Thymus (tissue), 11 donors: ENCODE measurements around the gene SLC17A8. TPM values are rescaled to one million over a fixed set of nuclear protein-coding genes. Genes with fewer than 3 reads are reported as not detected.

Source experiments
- DNase-seq, 9 donors: peaks; one replicate each; pipeline ENCODE4 v3.0.0-alpha.2; 2013; ENCODE audit warnings: low spot score in 9 of 9, low read depth in 6 of 9, missing footprints in 1 of 9
- H3K27ac ChIP-seq, 2 donors: one replicate each; pipeline ENCODE4 v1.5.1; 2013; ENCODE audit warnings: control low read depth in 1 of 2, low read depth in 1 of 2, low read length in 1 of 2, mild to moderate bottlenecking in 1 of 2, moderate library complexity in 1 of 2
- H3K27me3 ChIP-seq, 2 donors: one replicate each; pipeline ENCODE4 v1.5.1; 2013; ENCODE audit warnings: low read length in 1 of 2; ENCODE audit not compliant: control insufficient read depth in 2 of 2, insufficient read depth in 1 of 2
- H3K36me3 ChIP-seq, 2 donors: one replicate each; pipeline ENCODE4 v1.5.1; 2013; ENCODE audit warnings: low read length in 1 of 2, mild to moderate bottlenecking in 1 of 2, moderate library complexity in 1 of 2; ENCODE audit not compliant: control insufficient read depth in 2 of 2, insufficient read depth in 2 of 2
- H3K4me1 ChIP-seq, 2 donors: one replicate each; pipeline ENCODE4 v1.5.1; 2013; ENCODE audit warnings: low read length in 2 of 2; ENCODE audit not compliant: control insufficient read depth in 2 of 2, insufficient read depth in 2 of 2
- H3K4me3 ChIP-seq, 2 donors: one replicate each; pipeline ENCODE4 v1.5.1; 2013; ENCODE audit warnings: low read length in 2 of 2, control low read depth in 1 of 2, mild to moderate bottlenecking in 1 of 2
- H3K9me3 ChIP-seq, 2 donors: one replicate each; pipeline ENCODE4 v1.5.1; 2013; ENCODE audit warnings: low read length in 1 of 2, mild to moderate bottlenecking in 1 of 2; ENCODE audit not compliant: control insufficient read depth in 2 of 2, insufficient read depth in 1 of 2
- WGBS: extraction: QIAGEN DNeasy Blood & Tissue Kit; methylation state at CpG from one replicate; pipeline ENCODE4 v1.1.7; 2013; 5-methylcytosine and 5-hydroxymethylcytosine counted together
- polyA plus RNA-seq: library from polyadenylated mRNA; stranded (reverse); fragments of 200-250 nt; gene quantifications from one replicate; pipeline ENCODE4 v1.2.3, GENCODE V29; 2013
- total RNA-seq: library from RNA; stranded (reverse); fragments of 120-200 nt; gene quantifications from one replicate; pipeline ENCODE4 v1.2.4, GENCODE V29; 2013
- donor health status: healthy.

SLC17A8 gene
- total and polyA plus RNA-seq, 2 donors: 0.37 to 3.0 TPM

DNA sequence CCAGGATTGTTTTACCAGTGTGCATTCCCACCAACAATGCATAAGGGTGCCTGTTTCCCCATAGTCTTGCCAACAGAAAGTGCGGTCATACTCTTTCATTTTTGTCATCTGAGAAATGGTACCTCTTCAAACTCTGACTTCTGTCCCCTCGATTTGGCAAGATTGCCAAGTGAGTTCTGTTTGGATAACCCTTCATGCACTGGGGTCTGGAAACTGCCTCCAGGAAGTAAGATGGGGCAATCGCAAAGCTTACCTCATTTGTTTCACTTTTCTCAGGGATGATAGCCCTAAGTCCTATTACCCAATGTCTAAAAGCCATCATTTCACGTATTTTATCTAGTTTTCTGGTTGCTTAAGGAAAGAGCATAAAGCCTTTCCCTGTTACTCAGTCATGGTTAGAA lies 88.2 kb downstream of the SLC17A8 start:
- Histone ChIP-seq H3K36me3 (no peaks in the 10 kb centered on the region), H3K9me3 (no peaks in the 10 kb centered on the region), H3K27me3 (no peaks in the 10 kb centered on the region), H3K4me3 (no peak overlapping the region), H3K27ac (no peak overlapping the region), H3K4me1 (no peaks in the 10 kb centered on the region)
- 96% methylated on average over 4 of the region's 4 CpGs for WGBS
- DNase-seq: no peak

DNA sequence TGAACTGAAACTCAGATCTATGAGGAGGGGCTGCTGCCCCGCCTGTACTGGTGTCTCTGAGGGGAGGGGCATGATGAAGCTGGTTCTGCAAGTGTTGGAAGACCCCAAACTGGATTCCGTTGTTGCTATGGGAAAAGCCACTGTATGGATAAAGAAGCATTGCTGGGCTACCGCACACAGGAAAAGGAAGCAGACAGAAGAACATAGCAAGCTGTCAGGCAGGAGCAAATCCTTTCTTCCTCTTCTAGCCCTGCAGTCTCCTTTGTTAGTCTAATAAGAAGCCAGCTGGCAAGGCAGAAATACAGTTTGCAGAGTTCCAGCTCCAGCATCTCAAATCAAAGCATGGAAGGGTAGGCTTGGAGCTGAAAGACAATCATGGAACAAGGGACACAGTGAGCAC lies 90.5 kb downstream of the SLC17A8 start:
- H3K27ac ChIP-seq: no peak overlapping the region
- no peaks in the 10 kb centered on the region for H3K27me3 ChIP-seq
- 12% methylated on average over 3 of the region's 3 CpGs for WGBS
- H3K36me3 ChIP-seq: no peaks in the 10 kb centered on the region
- H3K9me3 ChIP-seq: no peaks in the 10 kb centered on the region
- DNase-seq: no peak
- no peak overlapping the region for H3K4me3 ChIP-seq
- no peaks in the 10 kb centered on the region for H3K4me1 ChIP-seq

GRCh38 chr12:100448656-100449055 lies 91.8 kb downstream of the SLC17A8 start:
- H3K4me1 ChIP-seq: no peaks in the 10 kb centered on the region
- no peaks in the 10 kb centered on the region for H3K36me3 ChIP-seq
- H3K9me3 ChIP-seq: no peaks in the 10 kb centered on the region
- WGBS: 94% methylated on average over 1 of the region's 1 CpG
- DNase-seq: no peak
- H3K27me3 ChIP-seq: no peaks in the 10 kb centered on the region
- H3K4me3 ChIP-seq: no peak overlapping the region
- H3K27ac ChIP-seq: no peak overlapping the region

DNA sequence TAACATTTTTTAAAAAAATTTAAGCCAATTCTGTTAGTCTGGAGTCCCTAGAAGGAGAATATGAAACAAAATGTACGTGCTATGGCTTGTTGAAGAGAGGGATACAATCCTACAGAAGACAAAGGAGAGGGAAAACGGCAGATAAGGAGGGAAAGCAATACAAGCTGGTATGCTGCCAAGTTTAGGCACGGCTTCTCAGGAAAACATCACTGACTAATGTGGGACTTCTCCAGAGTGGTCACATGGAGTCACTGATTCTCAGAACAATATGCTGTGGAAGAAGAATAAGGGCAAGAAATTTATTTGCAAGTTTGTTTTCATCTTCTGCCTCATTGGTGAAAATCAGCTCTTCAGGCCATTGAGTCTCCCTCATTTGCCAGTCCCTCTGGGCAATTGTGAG lies 93.9 kb downstream of the SLC17A8 start:
- Histone ChIP-seq H3K27me3 (no peaks in the 10 kb centered on the region), H3K9me3 (no peaks in the 10 kb centered on the region), H3K27ac (no peak overlapping the region), H3K4me1 (no peaks in the 10 kb centered on the region), H3K4me3 (no peak overlapping the region), H3K36me3 (no peaks in the 10 kb centered on the region)
- 81% methylated on average over 3 of the region's 3 CpGs for WGBS
- no peak for DNase-seq

- DNase-seq: no peak
- 87% methylated on average over 3 of the region's 3 CpGs for WGBS
- Histone ChIP-seq H3K27me3 (no peaks in the 10 kb centered on the region), H3K27ac (no peak overlapping the region), H3K9me3 (no peaks in the 10 kb centered on the region), H3K4me3 (no peak overlapping the region), H3K36me3 (no peaks in the 10 kb centered on the region), H3K4me1 (no peaks in the 10 kb centered on the region)
Observed at GRCh38 chr12:100453951-100454350, 97.1 kb downstream of the SLC17A8 start.

DNA sequence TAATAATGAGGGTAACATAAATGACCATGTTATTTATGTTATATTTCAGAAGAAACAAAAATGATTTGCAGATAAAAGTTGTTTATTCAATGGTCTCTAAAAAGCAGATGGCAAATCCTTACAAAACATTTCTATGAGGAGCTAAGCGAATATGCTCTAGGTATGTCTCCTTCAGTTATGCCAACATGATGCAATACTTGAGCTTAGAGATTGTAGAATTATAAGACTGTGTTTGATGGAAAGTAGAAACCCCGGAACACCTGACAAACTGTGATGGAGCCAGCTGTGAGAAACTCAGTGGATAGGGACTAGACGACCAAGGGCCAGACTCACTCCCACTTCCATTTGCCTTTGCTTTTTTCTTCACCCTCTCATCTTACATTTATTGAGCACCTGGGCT lies 99.0 kb downstream of the SLC17A8 start:
- Histone ChIP-seq H3K27ac (no peak overlapping the region), H3K9me3 (no peaks in the 10 kb centered on the region), H3K4me1 (no peaks in the 10 kb centered on the region), H3K27me3 (no peaks in the 10 kb centered on the region), H3K36me3 (no peaks in the 10 kb centered on the region), H3K4me3 (no peak overlapping the region)
- DNase-seq: no peak
- 92% methylated on average over 3 of the region's 3 CpGs for WGBS

- H3K27me3 ChIP-seq: no peaks in the 10 kb centered on the region
- no peaks in the 10 kb centered on the region for H3K4me1 ChIP-seq
- DNase-seq: no peak
- H3K27ac ChIP-seq: no peak overlapping the region
- H3K9me3 ChIP-seq: no peaks in the 10 kb centered on the region
- WGBS: 85% methylated on average over 4 of the region's 4 CpGs
- no peak overlapping the region for H3K4me3 ChIP-seq
- no peaks in the 10 kb centered on the region for H3K36me3 ChIP-seq
Observed at GRCh38 chr12:100458191-100458590, 101.3 kb downstream of the SLC17A8 start.

DNA sequence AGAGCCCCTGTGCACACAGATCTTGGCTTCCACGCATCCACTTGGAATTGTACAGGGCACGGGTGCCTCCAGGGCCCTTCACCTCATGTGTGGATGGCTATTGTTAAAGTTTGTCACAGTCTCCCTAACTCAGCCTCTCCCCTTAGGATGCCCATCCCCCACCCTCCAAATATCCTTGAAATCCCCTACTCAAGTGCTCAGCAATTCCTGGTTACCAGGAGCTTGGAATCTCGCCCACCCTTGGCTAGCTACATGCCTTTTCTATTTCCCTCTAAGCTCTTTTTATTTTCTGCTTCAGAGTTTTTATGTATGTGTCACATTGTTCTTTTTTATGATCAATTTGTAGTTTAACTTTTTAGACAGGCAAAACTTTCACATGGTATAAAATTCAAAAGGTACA lies 103.8 kb downstream of the SLC17A8 start:
- Histone ChIP-seq H3K27ac (no peak overlapping the region), H3K4me3 (no peak overlapping the region), H3K9me3 (no peaks in the 10 kb centered on the region), H3K36me3 (no peaks in the 10 kb centered on the region), H3K4me1 (no peaks in the 10 kb centered on the region), H3K27me3 (no peaks in the 10 kb centered on the region)
- no peak for DNase-seq
- WGBS: 90% methylated on average over 3 of the region's 3 CpGs

- DNase-seq: no peak
- H3K4me1 ChIP-seq: no peaks in the 10 kb centered on the region
- H3K9me3 ChIP-seq: no peaks in the 10 kb centered on the region
- no peak overlapping the region for H3K4me3 ChIP-seq
- H3K27ac ChIP-seq: no peak overlapping the region
- WGBS: 88% methylated on average over 1 of the region's 1 CpG
- no peaks in the 10 kb centered on the region for H3K27me3 ChIP-seq
- no peaks in the 10 kb centered on the region for H3K36me3 ChIP-seq
Observed at GRCh38 chr12:100461330-100461973, 104.6 kb downstream of the SLC17A8 start.

DNA sequence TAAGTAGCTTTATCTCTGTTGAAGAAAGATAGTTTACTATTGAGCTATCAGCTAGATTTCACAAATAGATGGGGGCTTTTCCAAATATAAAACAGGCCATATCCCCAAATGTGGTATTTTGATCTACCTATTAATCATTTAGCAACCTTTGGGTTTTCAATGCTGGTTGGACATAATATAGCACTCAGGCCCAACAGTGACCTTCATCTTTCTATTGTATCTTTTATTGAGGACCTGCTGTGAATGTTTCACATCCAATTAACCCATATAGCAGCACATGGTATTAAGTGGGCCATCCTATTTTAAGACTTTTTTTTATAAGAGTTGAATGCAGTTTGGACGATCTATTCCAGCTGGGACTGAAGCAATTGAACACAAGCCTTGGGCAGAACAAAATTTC lies 106.8 kb downstream of the SLC17A8 start:
- no peaks in the 10 kb centered on the region for H3K4me1 ChIP-seq
- no peaks in the 10 kb centered on the region for H3K9me3 ChIP-seq
- WGBS: 97% methylated on average over 1 of the region's 1 CpG
- no peaks in the 10 kb centered on the region for H3K36me3 ChIP-seq
- no peak for DNase-seq
- H3K27me3 ChIP-seq: no peaks in the 10 kb centered on the region
- no peak overlapping the region for H3K4me3 ChIP-seq
- no peak overlapping the region for H3K27ac ChIP-seq
